Caki2 (cell line): Measurements from ENCODE around the gene HACD2. TPM values are rescaled to one million over a fixed set of nuclear protein-coding genes. Genes with fewer than 3 reads are reported as not detected.

Experiments used
- DNase-seq: peaks from one replicate; pipeline ENCODE4 v3.0.0-alpha.2; 2015; ENCODE audit warnings: low read depth
- in situ Hi-C: cut with HindIII; loops from 2 replicates; pipeline ENCODE4 v1.10.0; 2016; ENCODE audit warnings: low sequenced_read_pairs, low pct_unique_long_range_greater_than_20kb, mixed read lengths
- total RNA-seq: library from RNA; depleted of rRNA; stranded (reverse); fragments of >200 nt; shearing (Covaris generic); gene quantifications from 2 replicates; pipeline ENCODE4 v1.2.3, GENCODE V29; 2014; ENCODE audit warnings: low replicate concordance

Gene HACD2
- total RNA-seq, 1 experiment from 2014 or later = 7.7 TPM

DNA sequence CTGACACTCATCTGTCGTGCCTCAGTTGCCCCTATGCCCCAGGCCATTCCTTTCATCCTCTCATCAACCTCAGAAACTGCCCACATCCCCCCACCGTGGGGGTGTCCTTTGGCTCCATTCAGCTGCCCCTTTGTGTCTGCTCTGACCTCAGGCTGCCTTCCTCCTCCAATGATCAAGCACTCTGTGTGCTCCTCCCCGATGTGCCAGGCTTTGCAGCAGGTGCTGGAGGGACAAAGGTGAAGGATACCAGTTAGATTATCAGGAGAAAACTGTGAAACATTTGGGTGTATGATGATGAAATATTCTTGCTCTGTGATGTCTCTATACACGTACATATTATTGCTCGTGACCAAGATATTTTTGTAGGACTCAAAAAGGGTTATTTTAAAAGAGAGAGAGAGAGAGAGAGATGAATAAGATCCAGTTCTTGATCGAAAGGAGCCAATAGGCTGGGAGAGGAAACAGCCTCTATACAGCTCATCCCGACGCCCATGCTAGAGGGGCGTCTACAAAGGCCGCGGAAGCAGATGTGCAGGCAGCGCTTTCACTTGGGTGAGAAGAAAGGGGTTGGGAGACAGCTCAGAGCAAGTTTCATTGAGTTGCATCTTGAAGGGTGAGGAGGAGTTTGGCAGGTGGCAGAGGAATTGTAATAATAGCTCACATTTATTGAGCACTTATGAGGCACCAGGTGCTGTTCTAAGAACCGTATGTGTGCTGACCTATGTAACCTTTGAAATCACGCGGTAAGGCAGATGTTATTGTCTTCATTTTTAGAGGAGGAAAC lies 107.7 kb downstream of the HACD2 start:
- in situ Hi-C loops = no loop called here
- no peak for DNase-seq

DNA sequence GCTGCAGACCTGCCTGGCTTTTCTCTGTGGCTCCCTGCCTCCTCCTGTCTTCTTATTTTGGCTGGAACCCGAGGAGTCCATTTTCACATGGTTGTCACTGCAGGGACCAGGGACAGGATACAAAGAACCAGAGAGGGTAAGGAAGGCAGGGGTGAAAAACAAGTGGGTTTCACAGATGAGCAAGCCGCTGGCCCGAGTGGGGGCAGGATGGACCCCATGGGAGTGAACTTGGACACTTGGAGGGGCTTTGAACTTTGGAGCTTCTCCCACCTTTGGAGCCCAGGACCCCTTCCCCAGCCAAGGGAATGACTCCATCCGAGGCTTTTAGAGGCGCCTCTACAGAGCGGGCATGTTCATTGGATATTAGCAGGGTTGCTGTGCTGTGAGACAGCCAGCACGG lies 109.1 kb downstream of the HACD2 start:
- DNase-seq = no peak
- in situ Hi-C loops = no loop called here

DNA sequence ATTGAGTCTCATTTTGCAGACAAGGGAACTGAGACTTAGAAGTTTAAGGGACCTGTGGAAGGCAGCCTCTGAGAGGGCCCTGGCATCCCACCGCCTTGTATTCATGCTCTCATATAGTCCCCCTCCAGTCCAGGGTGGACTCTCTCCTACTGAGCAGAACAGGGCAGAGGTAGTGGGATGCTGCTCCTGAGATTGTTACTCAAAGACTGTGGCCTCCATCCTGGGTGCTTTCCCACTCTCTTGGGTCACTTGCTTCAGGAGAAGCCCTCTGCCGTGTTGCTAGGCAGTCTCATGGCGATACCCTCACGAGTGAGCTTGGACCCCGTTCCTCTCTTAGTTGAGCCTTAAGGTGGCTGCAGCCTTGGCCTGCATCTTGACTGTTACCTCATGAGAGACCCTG lies 113.7 kb downstream of the HACD2 start:
- no peak for DNase-seq
- in situ Hi-C loops = no loop called here

- in situ Hi-C loops = no loop called here
- DNase-seq = no peak
Observed at GRCh38 chr3:123469323-123469995, 115.4 kb downstream of the HACD2 start.

DNA sequence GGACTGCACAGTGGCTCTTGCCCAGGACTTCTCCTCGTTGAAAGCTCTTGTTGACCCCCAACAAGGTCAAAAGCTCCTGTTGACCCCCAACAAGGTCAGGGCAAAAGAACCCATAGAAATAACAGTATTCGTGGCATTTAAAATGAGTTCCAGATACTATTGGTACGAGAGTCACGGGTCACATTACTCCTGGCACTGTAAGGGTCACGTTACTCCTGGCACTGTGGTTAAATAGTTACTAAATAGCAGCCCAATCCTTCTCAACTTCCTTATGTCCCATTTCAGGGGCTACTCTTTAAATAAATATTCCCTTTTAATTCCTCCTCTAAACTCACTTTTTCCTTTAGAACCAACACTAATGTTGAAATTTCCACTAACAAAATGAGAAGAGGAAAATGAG lies 117.8 kb downstream of the HACD2 start:
- no peak for DNase-seq
- in situ Hi-C loops = no loop called here

- in situ Hi-C loops = no loop called here
Observed at GRCh38 chr3:123464211-123464610, 120.6 kb downstream of the HACD2 start.

GRCh38 chr3:123459862-123460261 lies 125.0 kb downstream of the HACD2 start:
- in situ Hi-C loops = no loop called here

More at GRCh38 chr3:123464211-123464610, 120.6 kb downstream of the HACD2 start:
- DNase-seq = no peak

DNA sequence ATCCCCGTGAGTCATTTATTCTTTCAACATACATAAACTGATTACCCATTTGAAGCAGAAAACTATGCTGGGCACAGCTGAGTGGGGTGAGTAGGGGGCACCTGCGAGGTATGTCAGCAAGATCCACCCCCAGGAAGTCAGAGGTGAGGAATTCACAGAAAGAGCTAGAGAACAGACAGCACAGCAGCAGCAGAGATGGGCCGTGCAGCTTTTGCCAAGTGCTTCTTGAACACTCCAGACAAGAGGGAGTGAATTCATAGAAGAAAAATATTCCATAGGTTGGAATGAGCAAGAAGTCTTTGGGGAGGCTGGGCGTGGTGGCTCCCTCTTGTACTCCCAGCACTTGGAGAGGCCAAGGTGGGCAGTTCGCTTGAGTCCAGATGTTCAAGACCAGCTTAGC lies 126.6 kb downstream of the HACD2 start:
- no peak for DNase-seq
- in situ Hi-C loops = no loop called here

More at GRCh38 chr3:123459862-123460261, 125.0 kb downstream of the HACD2 start:
- no peak for DNase-seq

GRCh38 chr3:123457841-123458240 lies 127.0 kb downstream of the HACD2 start:
- DNase-seq = no peak
- in situ Hi-C loops = no loop called here

DNA sequence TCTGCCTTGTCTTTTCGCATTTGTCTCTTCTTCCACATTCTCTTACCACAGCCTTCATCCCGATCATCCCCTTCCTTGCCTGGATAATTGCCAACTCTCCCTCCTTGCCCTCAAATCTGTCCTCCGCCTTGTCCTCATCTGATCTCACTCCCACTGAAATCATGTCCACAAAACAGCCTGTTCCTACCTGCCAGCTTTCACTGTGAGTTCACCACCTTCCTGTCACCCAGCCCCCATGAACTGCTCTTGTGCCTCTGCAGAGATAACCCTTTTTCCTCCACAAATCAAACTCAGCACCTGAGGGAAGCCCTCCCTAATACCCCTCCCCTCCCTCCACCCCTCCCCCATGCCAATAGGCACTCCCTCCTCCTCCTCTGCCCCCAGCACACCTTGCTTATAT lies 131.2 kb downstream of the HACD2 start:
- in situ Hi-C loops = no loop called here
- no peak for DNase-seq

- in situ Hi-C loops = no loop called here
- no peak for DNase-seq
Observed at GRCh38 chr3:123451186-123451585, 133.7 kb downstream of the HACD2 start.

- no peak for DNase-seq
- in situ Hi-C loops = no loop called here
Observed at GRCh38 chr3:123449997-123450604, 134.8 kb downstream of the HACD2 start.

- in situ Hi-C loops = no loop called here
- DNase-seq = peak; percentile 23
Observed at GRCh38 chr3:123449102-123449996, 135.5 kb downstream of the HACD2 start.

- in situ Hi-C loops = no loop called here
- no peak for DNase-seq
Observed at GRCh38 chr3:123448536-123449101, 136.2 kb downstream of the HACD2 start, which contains the start of gene ADCY5. Gene ADCY5, minus strand, starts transcription at chr3:123449090. Its CDS starts 545 bp downstream, at chr3:123448545.

DNA sequence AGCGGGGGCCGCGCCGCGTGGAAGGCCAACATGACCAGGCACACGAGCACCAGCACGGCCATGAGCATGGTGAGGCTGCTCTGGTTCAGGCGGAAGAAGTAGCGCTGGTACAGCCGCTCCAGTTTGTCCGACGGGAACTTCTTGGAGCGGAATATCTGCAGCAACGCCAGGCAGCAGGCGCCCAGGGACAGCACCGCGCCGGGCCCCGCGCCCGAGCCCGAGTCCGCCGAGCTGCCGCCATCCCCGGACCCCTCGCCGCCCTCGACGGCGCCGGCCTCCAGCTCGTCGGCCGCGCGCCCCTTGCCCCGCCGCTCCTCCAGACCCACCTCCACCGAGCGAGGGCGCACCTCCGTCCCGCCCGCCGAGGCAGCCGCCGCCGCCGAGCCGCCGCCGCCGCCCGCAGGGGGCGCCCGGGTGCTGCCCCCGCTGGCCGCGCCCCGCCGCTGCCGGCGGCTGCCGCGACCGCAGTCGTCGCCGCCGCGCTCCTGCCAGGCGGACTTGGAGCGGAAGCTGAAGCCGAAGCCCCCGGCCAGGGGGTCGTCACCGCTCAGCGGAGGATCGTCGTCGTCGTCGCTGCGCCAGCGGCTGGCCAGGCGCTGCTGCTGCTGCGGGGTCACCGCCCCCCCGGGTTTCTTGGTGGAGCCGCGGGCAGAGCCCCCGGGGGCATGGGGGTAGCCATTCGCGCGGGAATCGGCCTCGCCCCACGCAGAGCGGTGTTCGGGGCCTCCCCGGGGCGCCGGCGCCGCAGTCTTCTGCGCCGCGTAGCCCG lies 136.9 kb downstream of the HACD2 start:
- in situ Hi-C loops = no loop called here
- no peak for DNase-seq

DNA sequence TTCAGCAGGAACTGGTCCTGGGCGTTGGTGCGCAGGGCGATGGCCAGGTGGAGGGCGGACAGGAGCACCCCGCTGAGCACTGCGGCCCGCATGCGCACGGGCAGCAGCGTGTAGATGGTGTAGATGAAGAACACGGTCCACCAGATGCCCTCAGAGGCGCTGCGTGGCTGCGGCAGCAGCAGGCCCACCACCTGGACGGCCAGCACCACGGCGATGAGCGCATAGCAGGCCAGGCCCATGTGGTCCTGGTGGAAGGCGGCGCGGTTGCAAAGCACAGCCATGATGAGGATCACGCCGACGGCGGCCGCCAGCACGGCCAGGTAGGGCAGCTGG lies 137.5 kb downstream of the HACD2 start:
- DNase-seq = no peak
- in situ Hi-C loops = no loop called here

DNA sequence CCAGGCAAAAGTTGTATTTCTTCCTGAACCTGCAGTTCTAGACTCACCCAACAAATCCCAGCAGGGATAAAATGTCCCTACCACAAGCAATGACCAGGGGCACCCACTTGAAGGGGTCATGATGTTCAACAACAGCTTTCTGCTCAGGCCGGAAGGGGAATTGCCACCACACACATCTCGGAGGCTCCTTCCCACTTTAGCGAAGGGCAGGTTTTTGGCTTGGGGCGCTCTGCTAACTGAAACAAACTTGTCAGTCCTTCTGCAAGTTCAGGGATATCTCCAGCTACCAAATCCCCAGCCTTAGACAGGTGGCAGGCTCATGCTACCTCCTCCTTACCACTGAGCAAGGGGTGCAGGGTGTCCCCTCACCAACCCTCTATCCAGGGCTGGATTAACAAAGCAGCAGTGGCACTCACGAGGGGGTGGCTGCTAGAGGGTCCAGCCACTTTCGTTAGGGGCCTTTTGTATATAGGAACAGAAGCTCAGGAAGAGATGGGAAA lies 138.2 kb downstream of the HACD2 start:
- in situ Hi-C loops = no loop called here
- no peak for DNase-seq
